Endothelial cell of umbilical vein (primary cell): ENCODE data around the gene TSEN2. TPM values are rescaled to one million over a fixed set of nuclear protein-coding genes. Genes with fewer than 3 reads are reported as not detected.

ENCODE experiments used
- BruUV-seq: library from RNA; stranded (reverse); fragments of 400-500 nt; replicated peaks from 2 replicates; lab custom pipeline; 2021; lab: Mats Ljungman, UMichigan
- CTCF ChIA-PET: fragments of 300-600, 350-600 bp; sonication (Branson Sonifier 250); formaldehyde crosslinking; loops from one replicate; lab custom pipeline; 2021; ENCODE audit warnings: antibody characterized with exemption, inconsistent platforms; lab: Charles Lee
- POLR2A ChIA-PET: fragments of 300-600, 350-600 bp; sonication (Branson Sonifier 250); formaldehyde crosslinking; loops from one replicate; lab custom pipeline; 2021; ENCODE audit warnings: antibody characterized with exemption, inconsistent platforms; lab: Charles Lee
- DNase-seq: peaks from one replicate; pipeline ENCODE4 v3.0.0-alpha.2; 2011; ENCODE audit warnings: low read depth, low spot score
- FAIRE-seq: peaks from 2 replicates; lab custom pipeline; 2011; peaks lifted over from hg19 to GRCh38; lab: Jason Lieb, UNC
- H2AFZ ChIP-seq: 2 replicates; pipeline ENCODE4 v1.6.0; 2012; ENCODE audit warnings: low read depth, low read length, control low read depth, inconsistent platforms
- H3K27ac ChIP-seq: 2 replicates; pipeline ENCODE4 v1.5.1; 2011; ENCODE audit warnings: low read depth, mild to moderate bottlenecking, control low read depth, low read length, moderate library complexity; ENCODE audit not compliant: insufficient read depth
- H3K27me3 ChIP-seq, 2 experiments: 2 replicates each; pipeline versions ENCODE4 v1.6.0 to v1.6.1; 2011; ENCODE audit warnings: low read length in 2 of 2, mixed read lengths in 1 of 2; ENCODE audit not compliant: control insufficient read depth in 2 of 2, insufficient read depth in 2 of 2
- H3K36me3 ChIP-seq, 2 experiments: 2 replicates in 1 of 2; 3 replicates in 1 of 2; pipeline ENCODE4 v1.5.1; 2011; ENCODE audit warnings: low read length in 2 of 2, mild to moderate bottlenecking in 1 of 2, moderate library complexity in 1 of 2; ENCODE audit not compliant: control insufficient read depth in 2 of 2, insufficient read depth in 2 of 2; ENCODE audit errors: extremely low read depth in 1 of 2
- H3K4me1 ChIP-seq: 3 replicates; pipeline ENCODE4 v1.5.1; 2011; ENCODE audit warnings: mild to moderate bottlenecking, low read length; ENCODE audit not compliant: control insufficient read depth, insufficient read depth; ENCODE audit errors: extremely low read depth
- H3K4me2 ChIP-seq: 2 replicates; pipeline ENCODE4 v1.6.1; 2011; ENCODE audit warnings: low read length, control low read depth, mixed read lengths; ENCODE audit not compliant: insufficient read depth
- H3K4me3 ChIP-seq, 3 experiments: fragments of 200-600 bp in 1 of 3; sonication (generic), shearing (Covaris generic) in 1 of 3; replicated peaks in 1 of 3; 2 replicates each; pipeline ENCODE4 v1.5.1; 2011 to 2016; ENCODE audit warnings: control low read depth in 3 of 3, low read length in 3 of 3, mild to moderate bottlenecking in 2 of 3, inconsistent platforms in 1 of 3, low read depth in 1 of 3, moderate library complexity in 1 of 3; ENCODE audit not compliant: insufficient read depth in 1 of 3
- H3K79me2 ChIP-seq: 2 replicates; pipeline ENCODE4 v1.6.0; 2012; ENCODE audit warnings: low read length, inconsistent platforms; ENCODE audit not compliant: control insufficient read depth, insufficient read depth
- H3K9ac ChIP-seq: replicated peaks from 2 replicates; pipeline ENCODE3; 2011; ENCODE audit warnings: low read length, control low read depth; ENCODE audit not compliant: insufficient read depth; ENCODE audit errors: extremely low read depth
- H3K9me1 ChIP-seq: replicated peaks from 3 replicates; pipeline ENCODE4 v1.6.0; 2011; ENCODE audit warnings: mild to moderate bottlenecking, low read length; ENCODE audit not compliant: control insufficient read depth, insufficient read depth; ENCODE audit errors: extremely low read depth
- H3K9me3 ChIP-seq: replicated peaks from 2 replicates; pipeline ENCODE4 v1.5.1; 2012; ENCODE audit warnings: low read length, inconsistent platforms; ENCODE audit not compliant: control insufficient read depth, insufficient read depth
- H4K20me1 ChIP-seq: replicated peaks from 2 replicates; pipeline ENCODE3; 2011; ENCODE audit warnings: mild to moderate bottlenecking, low read length; ENCODE audit not compliant: control insufficient read depth, insufficient read depth; ENCODE audit errors: extremely low read depth
- CTCF ChIP-seq, 2 donors: IDR thresholded peaks; 1 replicate in 1 of 2; 2 replicates in 1 of 2; pipeline ENCODE4 v1.5.1; 2011; ENCODE audit warnings: low read length in 2 of 2, mild to moderate bottlenecking in 2 of 2, moderate library complexity in 2 of 2, control low read depth in 1 of 2, inconsistent platforms in 1 of 2, low read depth in 1 of 2; ENCODE audit not compliant: insufficient read depth in 1 of 2; ENCODE audit errors: extremely low read depth in 1 of 2
- EZH2 ChIP-seq: IDR thresholded peaks from 2 replicates; pipeline ENCODE4 v1.6.1; 2012; ENCODE audit warnings: borderline replicate concordance, low read depth, mild to moderate bottlenecking, moderate library complexity, low read length, inconsistent platforms; ENCODE audit not compliant: severe bottlenecking
- FOS ChIP-seq: IDR thresholded peaks from 2 replicates; pipeline ENCODE4 v1.6.1; 2011; ENCODE audit warnings: mild to moderate bottlenecking, low read length, moderate library complexity, borderline replicate concordance; ENCODE audit not compliant: insufficient read depth
- GATA2 ChIP-seq: IDR thresholded peaks from 2 replicates; pipeline ENCODE4 v1.7.0; 2011; ENCODE audit warnings: low read depth, mild to moderate bottlenecking, moderate library complexity, mixed read lengths, low read length; ENCODE audit not compliant: insufficient read length, insufficient read depth
- JUN ChIP-seq: IDR thresholded peaks from 2 replicates; pipeline ENCODE4 v1.6.1; 2011; ENCODE audit warnings: borderline replicate concordance, low read depth; ENCODE audit not compliant: insufficient read length, insufficient read depth
- MAX ChIP-seq: IDR thresholded peaks from 2 replicates; pipeline ENCODE4 v1.6.1; 2011; ENCODE audit not compliant: insufficient read depth, insufficient read length
- MYC ChIP-seq: IDR thresholded peaks from one replicate; pipeline ENCODE4 v1.6.1; 2011; ENCODE audit warnings: mild to moderate bottlenecking, low read depth, low read length
- POLR2A ChIP-seq: IDR thresholded peaks from 2 replicates; pipeline ENCODE4 v1.6.1; 2012; ENCODE audit warnings: low read depth, mild to moderate bottlenecking, control low read depth, low read length
- POLR2AphosphoS5 ChIP-seq: IDR thresholded peaks from 2 replicates; pipeline ENCODE4 v1.6.1; 2012; ENCODE audit warnings: low read depth, mild to moderate bottlenecking, control low read depth, low read length, moderate library complexity; ENCODE audit not compliant: insufficient read depth
- dilution Hi-C: fragments of 300-500 bp; cut with MboI; formaldehyde crosslinking; loops from one replicate; pipeline ENCODE4 v1.15.0; 2019; ENCODE audit warnings: low sequenced_read_pairs; ENCODE audit not compliant: extremely low pct_ligation_motif_present
- intact Hi-C: fragments of 100-400 bp; cut with micrococcal nuclease; formaldehyde crosslinking; loops from one replicate; pipeline ENCODE4 v1.10.0; 2022
- polyA plus RNA-seq, 4 experiments: library from polyadenylated mRNA; depleted of rRNA in 3 of 4; stranded (reverse) in 3 of 4; unstranded in 1 of 4; fragments of >200 nt; gene quantifications; 2 replicates each; pipeline versions ENCODE4 v1.2.1 to v1.2.3, GENCODE V29; 2011 to 2012; ENCODE audit warnings: missing spikeins in 1 of 4
- total RNA-seq: library from RNA; stranded (reverse); gene quantifications from 2 replicates; pipeline ENCODE4 v1.2.3, GENCODE V29; 2021

Gene TSEN2
- total and polyA plus RNA-seq, 2 donors (not counting 3 experiments of a cell fraction or from before 2014, with no cell fraction given): 8.3 to 12.1 TPM

GRCh38 chr3:12571986-12572385 lies 87.7 kb downstream of the TSEN2 start:
- Histone ChIP-seq H3K9me3 (no peaks in the 10 kb centered on the region), H3K4me1 (no peaks in the 10 kb centered on the region), H3K4me2 (no peak overlapping the region), H3K9ac (no peak overlapping the region), H3K27ac (no peak overlapping the region), H3K4me3 (no peak overlapping the region), H2AFZ (no peak overlapping the region), H3K79me2 (peaks cover 16% of the 10 kb centered on the region), H3K36me3 (peaks cover 30 to 42% of the 10 kb centered on the region in 2 experiments), H3K27me3 (no peaks in the 10 kb centered on the region), H4K20me1 (peaks cover 3% of the 10 kb centered on the region), H3K9me1 (no peaks in the 10 kb centered on the region)
- no peak for TF ChIP-seq MAX
- no peak for TF ChIP-seq JUN
- no peak for TF ChIP-seq CTCF (IDR thresholded peaks at IDR 0.05; ENCODE audit: extremely low read depth in 1 of 2, insufficient read depth in 1 of 2, low read depth in 1 of 2, low read length in 2 of 2)
- CTCF ChIA-PET: no interaction called here
- no peak for FAIRE-seq
- POLR2A ChIA-PET: no interaction called here
- intact Hi-C loops (no loop called here), dilution Hi-C loops (no loop called here)
- no TSS peak for BruUV-seq
- DNase-seq: no peak

GRCh38 chr3:12574131-12574530 lies 89.9 kb downstream of the TSEN2 start:
- CTCF ChIA-PET: interaction anchor here (1.3 kb wide), 1 partner anchor 17 kb away, joined by 3 read pairs; no protein-coding TSS in a partner anchor
- TF ChIP-seq POLR2A (no peak), POLR2AphosphoS5 (no peak), MAX (no peak), GATA2 (no peak), FOS (no peak), MYC (no peak), JUN (no peak), EZH2 (no peak), CTCF (IDR thresholded peaks at IDR 0.05; ENCODE audit: extremely low read depth in 1 of 2, insufficient read depth in 1 of 2, low read depth in 1 of 2, low read length in 2 of 2) (no peak)
- no TSS peak for BruUV-seq
- no peak overlapping the region for H3K4me2 ChIP-seq
- no peaks in the 10 kb centered on the region for H3K4me1 ChIP-seq
- FAIRE-seq (no peak), DNase-seq (no peak)
- H3K36me3 ChIP-seq: peaks cover 32 to 43% of the 10 kb centered on the region in 2 experiments
- H3K27me3 ChIP-seq: no peaks in the 10 kb centered on the region
- H2AFZ ChIP-seq: no peak overlapping the region
- H3K4me3 ChIP-seq: no peak overlapping the region
- POLR2A ChIA-PET: no interaction called here
- dilution Hi-C loops (no loop called here), intact Hi-C loops (no loop called here)
- H3K27ac ChIP-seq: no peak overlapping the region
- H4K20me1 ChIP-seq: no peaks in the 10 kb centered on the region
- no peaks in the 10 kb centered on the region for H3K9me3 ChIP-seq
- no peaks in the 10 kb centered on the region for H3K9me1 ChIP-seq
- H3K79me2 ChIP-seq: no peaks in the 10 kb centered on the region
- H3K9ac ChIP-seq: no peak overlapping the region
